NCI-H1417 (cell line): ENCODE data around the gene TMEM201.
"Not testable (repeated sequence)": the region's sequence is repeated elsewhere in the genome, so short reads cannot be mapped to it uniquely, and the experiment has no call there.

Experiments used
- DNase-seq, 3 experiments: peaks; one replicate each; lab custom pipeline; 2025; lab: John Stamatoyannopoulos, UW

The TMEM201 gene

GRCh38 chr1:9588551-9589143, at the start of gene TMEM201:
TSS of gene TMEM201 (plus strand) at chr1:9588911. CDS start at chr1:9588931, 20 bp downstream.
- DNase-seq = peak; percentile 94 to 96 (median 95)

- peak; percentile 97 to 98 (median 97) for DNase-seq
Observed at GRCh38 chr1:9539165-9539828, 49.4 kb upstream of the TMEM201 start, which contains the start of gene SLC25A33. TSS of gene SLC25A33 (plus strand) at chr1:9539465. CDS start at chr1:9539692, 227 bp downstream.

GRCh38 chr1:9539829-9540550, 48.7 kb upstream of the TMEM201 start:
- peak; percentile 34 to 89 (median 76) for DNase-seq

- no peak for DNase-seq
Observed at GRCh38 chr1:9542430-9542829, 46.3 kb upstream of the TMEM201 start.

GRCh38 chr1:9544926-9545325, 43.8 kb upstream of the TMEM201 start:
- DNase-seq = no peak

GRCh38 chr1:9549955-9550546, 38.7 kb upstream of the TMEM201 start:
- DNase-seq = no peak

- DNase-seq = no peak
Observed at GRCh38 chr1:9551984-9552383, 36.7 kb upstream of the TMEM201 start.

GRCh38 chr1:9553736-9554144, 35.0 kb upstream of the TMEM201 start:
- DNase-seq = no peak

GRCh38 chr1:9555942-9556341, 32.8 kb upstream of the TMEM201 start:
- no peak for DNase-seq

GRCh38 chr1:9557624-9558023, 31.1 kb upstream of the TMEM201 start:
- no peak for DNase-seq

- no peak for DNase-seq
Observed at GRCh38 chr1:9558271-9558945, 30.3 kb upstream of the TMEM201 start.

- DNase-seq = no peak
Observed at GRCh38 chr1:9558946-9559545, 29.7 kb upstream of the TMEM201 start.

GRCh38 chr1:9559673-9560072, 29.0 kb upstream of the TMEM201 start:
- no peak for DNase-seq

GRCh38 chr1:9560090-9560489, 28.6 kb upstream of the TMEM201 start:
- DNase-seq = not testable (repeated sequence)

- DNase-seq = peak; percentile 53 to 98 (median 89)
Observed at GRCh38 chr1:9561429-9561828, 27.3 kb upstream of the TMEM201 start.

- no peak for DNase-seq
Observed at GRCh38 chr1:9569267-9569666, 19.4 kb upstream of the TMEM201 start.

- not testable (repeated sequence) for DNase-seq
Observed at GRCh38 chr1:9570886-9571529, 17.7 kb upstream of the TMEM201 start.

GRCh38 chr1:9573723-9574122, 15.0 kb upstream of the TMEM201 start:
- DNase-seq = peak in 1 of 3 experiments; percentile 42

- no peak for DNase-seq
Observed at GRCh38 chr1:9575486-9575885, 13.2 kb upstream of the TMEM201 start.

- no peak for DNase-seq
Observed at GRCh38 chr1:9576903-9577302, 11.8 kb upstream of the TMEM201 start.

- DNase-seq = no peak
Observed at GRCh38 chr1:9577423-9577822, 11.3 kb upstream of the TMEM201 start.
